Globus pallidus (tissue), 1 donor: ENCODE measurements around the gene SLC24A4.

Source experiments
- DNase-seq: peaks from one replicate; pipeline ENCODE4 v3.0.0-alpha.2; 2015; ENCODE audit warnings: low spot score

Gene SLC24A4

GRCh38 chr14:92316937-92317336 lies 6.0 kb upstream of the SLC24A4 start:
- no peak for DNase-seq

- no peak for DNase-seq
Observed at GRCh38 chr14:92317511-92317910, 5.5 kb upstream of the SLC24A4 start.

GRCh38 chr14:92321701-92322100 lies 1.3 kb upstream of the SLC24A4 start:
- no peak for DNase-seq

- DNase-seq = no peak
Observed at GRCh38 chr14:92322516-92322915, 449 bp upstream of the SLC24A4 start.

- no peak for DNase-seq
Observed at GRCh38 chr14:92323916-92324818, 1.2 kb downstream of the SLC24A4 start.

- no peak for DNase-seq
Observed at GRCh38 chr14:92325835-92326234, 2.9 kb downstream of the SLC24A4 start.

- no peak for DNase-seq
Observed at GRCh38 chr14:92328664-92329255, 5.8 kb downstream of the SLC24A4 start.

- no peak for DNase-seq
Observed at GRCh38 chr14:92334050-92334449, 11.1 kb downstream of the SLC24A4 start.

- DNase-seq = no peak
Observed at GRCh38 chr14:92336363-92336762, 13.4 kb downstream of the SLC24A4 start.

GRCh38 chr14:92339426-92339825 lies 16.5 kb downstream of the SLC24A4 start:
- no peak for DNase-seq

GRCh38 chr14:92340071-92340470 lies 17.1 kb downstream of the SLC24A4 start:
- no peak for DNase-seq

GRCh38 chr14:92340931-92341330 lies 18.0 kb downstream of the SLC24A4 start:
- no peak for DNase-seq

- DNase-seq = no peak
Observed at GRCh38 chr14:92341791-92342190, 18.8 kb downstream of the SLC24A4 start.

GRCh38 chr14:92348154-92348553 lies 25.2 kb downstream of the SLC24A4 start:
- no peak for DNase-seq

- DNase-seq = no peak
Observed at GRCh38 chr14:92351750-92352149, 28.8 kb downstream of the SLC24A4 start.

- no peak for DNase-seq
Observed at GRCh38 chr14:92352158-92352985, 29.4 kb downstream of the SLC24A4 start.

- DNase-seq = no peak
Observed at GRCh38 chr14:92353447-92353846, 30.5 kb downstream of the SLC24A4 start.

- DNase-seq = no peak
Observed at GRCh38 chr14:92356677-92357076, 33.7 kb downstream of the SLC24A4 start.

GRCh38 chr14:92360651-92361370 lies 37.8 kb downstream of the SLC24A4 start:
- DNase-seq = no peak

- DNase-seq = peak; percentile 42
Observed at GRCh38 chr14:92362781-92363235, 39.8 kb downstream of the SLC24A4 start.

- DNase-seq = no peak
Observed at GRCh38 chr14:92366237-92366636, 43.3 kb downstream of the SLC24A4 start.

- no peak for DNase-seq
Observed at GRCh38 chr14:92368001-92368400, 45.0 kb downstream of the SLC24A4 start.
